ENCODE data around the gene CARD10.
"Not testable (repeated sequence)": the region's sequence is repeated elsewhere in the genome, so short reads cannot be mapped to it uniquely, and the experiment has no call there.

The CARD10 gene

GRCh38 chr22:37556710-37557109 lies 37.5 kb upstream of the CARD10 start:
- no peak for DNase-seq (ENCODE audit: low read depth in 2 of 2)

- no peak for DNase-seq (ENCODE audit: low read depth in 2 of 2)
Measured at GRCh38 chr22:37555029-37555428, 35.8 kb upstream of the CARD10 start.

- DNase-seq (ENCODE audit: low read depth in 2 of 2): no peak
Measured at GRCh38 chr22:37553725-37554124, 34.5 kb upstream of the CARD10 start.

GRCh38 chr22:37552524-37553163 lies 33.4 kb upstream of the CARD10 start:
- DNase-seq (ENCODE audit: low read depth in 2 of 2): no peak

GRCh38 chr22:37551981-37552380 lies 32.8 kb upstream of the CARD10 start:
- no peak for DNase-seq (ENCODE audit: low read depth in 2 of 2)

GRCh38 chr22:37550921-37551320 lies 31.7 kb upstream of the CARD10 start:
- DNase-seq (ENCODE audit: low read depth in 2 of 2): not testable (repeated sequence)

- DNase-seq (ENCODE audit: low read depth in 2 of 2): no peak
Measured at GRCh38 chr22:37549704-37550059, 30.5 kb upstream of the CARD10 start.

- no peak for DNase-seq (ENCODE audit: low read depth in 2 of 2)
Measured at GRCh38 chr22:37547251-37547741, 28.1 kb upstream of the CARD10 start.

GRCh38 chr22:37546437-37547250 lies 27.4 kb upstream of the CARD10 start:
- no peak for DNase-seq (ENCODE audit: low read depth in 2 of 2)

GRCh38 chr22:37545703-37546436 lies 26.7 kb upstream of the CARD10 start:
- DNase-seq (ENCODE audit: low read depth in 2 of 2): no peak

GRCh38 chr22:37544955-37545702 lies 25.9 kb upstream of the CARD10 start:
- DNase-seq (ENCODE audit: low read depth in 2 of 2): no peak

GRCh38 chr22:37542959-37543358 lies 23.7 kb upstream of the CARD10 start:
- no peak for DNase-seq (ENCODE audit: low read depth in 2 of 2)

- DNase-seq (ENCODE audit: low read depth in 2 of 2): not testable (repeated sequence)
Measured at GRCh38 chr22:37542416-37542815, 23.2 kb upstream of the CARD10 start.

GRCh38 chr22:37539790-37540189 lies 20.6 kb upstream of the CARD10 start:
- not testable (repeated sequence) for DNase-seq (ENCODE audit: low read depth in 2 of 2)

GRCh38 chr22:37538590-37539357 lies 19.6 kb upstream of the CARD10 start:
- DNase-seq (ENCODE audit: low read depth in 2 of 2): peak; percentile 75

- DNase-seq (ENCODE audit: low read depth in 2 of 2): no peak
Measured at GRCh38 chr22:37535159-37535558, 15.9 kb upstream of the CARD10 start.

GRCh38 chr22:37534445-37534844 lies 15.2 kb upstream of the CARD10 start:
- no peak for DNase-seq (ENCODE audit: low read depth in 2 of 2)

GRCh38 chr22:37533995-37534394 lies 14.8 kb upstream of the CARD10 start:
- DNase-seq (ENCODE audit: low read depth in 2 of 2): no peak

- DNase-seq (ENCODE audit: low read depth in 2 of 2): no peak
Measured at GRCh38 chr22:37529652-37530345, 10.6 kb upstream of the CARD10 start.

- DNase-seq (ENCODE audit: low read depth in 2 of 2): not testable (repeated sequence)
Measured at GRCh38 chr22:37527952-37528351, 8.7 kb upstream of the CARD10 start.

All from stimulated activated CD4-positive, alpha-beta T cell treated with anti-CD3 and anti-CD28 coated beads, Interleukin-1b, Interleukin-23, amount 100 ng/mL, for 1 hour (primary cell).